IMR-90 (cell line): ENCODE results near the gene TENM4. TPM values are rescaled to one million over a fixed set of nuclear protein-coding genes. Genes with fewer than 3 reads are reported as not detected.

Experiments
- ATAC-seq: fragments of 200-7000 bp; cut with Tn5 transposase; 2 replicates; pipeline ENCODE4 v1.9.1; 2020; ENCODE audit warnings: low read depth, mild to moderate bottlenecking, moderate library complexity
- BruUV-seq: library from RNA; stranded (reverse); fragments of 400-500 nt; replicated peaks from 2 replicates; lab custom pipeline; 2021; lab: Mats Ljungman, UMichigan
- CTCF ChIA-PET: fragments of 300-600 bp; formaldehyde crosslinking; extraction: SDS; loops from one replicate; lab custom pipeline; 2021; ENCODE audit warnings: antibody characterized with exemption; lab: Yijun Ruan, JAX
- POLR2A ChIA-PET: fragments of 300-600 bp; sonication (Branson Sonifier 250); formaldehyde crosslinking; loops from one replicate; lab custom pipeline; 2022; ENCODE audit warnings: antibody characterized with exemption; ENCODE audit not compliant: unreplicated experiment; lab: Charles Lee
- DNase-seq: peaks from one replicate; pipeline ENCODE4 v3.0.0; 2013
- H2AFZ ChIP-seq: replicated peaks from 2 replicates; pipeline ENCODE3; 2013; ENCODE audit warnings: low read length, mild to moderate bottlenecking; ENCODE audit not compliant: poor library complexity
- H2AK5ac ChIP-seq: 2 replicates; pipeline ENCODE4 v1.6.1; 2013; ENCODE audit warnings: low read depth, low read length, inconsistent platforms
- H2AK9ac ChIP-seq: replicated peaks from 2 replicates; pipeline ENCODE3; 2013; ENCODE audit warnings: mild to moderate bottlenecking, low read depth, low read length, moderate library complexity; ENCODE audit not compliant: poor library complexity
- H2BK120ac ChIP-seq: 2 replicates; pipeline ENCODE4 v1.6.1; 2013; ENCODE audit warnings: low read depth, low read length, inconsistent platforms
- H2BK15ac ChIP-seq: 3 replicates; pipeline ENCODE4 v1.6.1; 2013; ENCODE audit warnings: low read depth, low read length, inconsistent platforms
- H2BK20ac ChIP-seq: 2 replicates; pipeline ENCODE4 v1.6.1; 2013; ENCODE audit warnings: low read depth, mild to moderate bottlenecking, inconsistent platforms, low read length, moderate library complexity
- H2BK5ac ChIP-seq: 2 replicates; pipeline ENCODE4 v1.6.1; 2013; ENCODE audit warnings: mild to moderate bottlenecking, low read depth, low read length, inconsistent platforms; ENCODE audit not compliant: poor library complexity, severe bottlenecking
- H3K14ac ChIP-seq: replicated peaks from 2 replicates; pipeline ENCODE4 v1.6.1; 2013; ENCODE audit warnings: low read depth, low read length, inconsistent platforms
- H3K18ac ChIP-seq: 2 replicates; pipeline ENCODE4 v1.6.1; 2013; ENCODE audit warnings: low read depth, low read length, control low read depth
- H3K23ac ChIP-seq: 2 replicates; pipeline ENCODE4 v1.6.1; 2013; ENCODE audit warnings: low read depth, low read length, inconsistent platforms
- H3K27ac ChIP-seq: 2 replicates; pipeline ENCODE4 v1.5.1; 2013; ENCODE audit warnings: mild to moderate bottlenecking, control low read depth, low read length; ENCODE audit not compliant: insufficient read depth
- H3K27me3 ChIP-seq: 2 replicates; pipeline ENCODE4 v1.6.1; 2013; ENCODE audit warnings: low read length; ENCODE audit not compliant: control insufficient read depth, insufficient read depth
- H3K36me3 ChIP-seq: 2 replicates; pipeline ENCODE4 v1.6.1; 2013; ENCODE audit warnings: low read length, mixed read lengths; ENCODE audit not compliant: control insufficient read depth, insufficient read depth
- H3K4ac ChIP-seq: 2 replicates; pipeline ENCODE4 v1.6.1; 2013; ENCODE audit warnings: low read depth, low read length, inconsistent platforms
- H3K4me1 ChIP-seq: 2 replicates; pipeline ENCODE4 v1.6.1; 2013; ENCODE audit warnings: low read length, mixed read lengths; ENCODE audit not compliant: control insufficient read depth, insufficient read depth
- H3K4me2 ChIP-seq: 2 replicates; pipeline ENCODE4 v1.6.1; 2013; ENCODE audit warnings: low read depth, mild to moderate bottlenecking, control low read depth, low read length, moderate library complexity
- H3K4me3 ChIP-seq: 2 replicates; pipeline ENCODE4 v1.5.1; 2013; ENCODE audit warnings: low read depth, mild to moderate bottlenecking, control low read depth, low read length, moderate library complexity; ENCODE audit not compliant: insufficient read depth
- H3K56ac ChIP-seq: 2 replicates; pipeline ENCODE4 v1.6.1; 2013; ENCODE audit warnings: low read length, inconsistent platforms; ENCODE audit not compliant: insufficient read depth; ENCODE audit errors: extremely low read depth
- H3K79me1 ChIP-seq, 2 experiments: 2 replicates each; pipeline ENCODE4 v1.6.1; 2013; ENCODE audit warnings: low read length in 2 of 2, inconsistent platforms in 1 of 2, low read depth in 1 of 2
- H3K9ac ChIP-seq: 2 replicates; pipeline ENCODE4 v1.6.1; 2013; ENCODE audit warnings: low read depth, low read length, control low read depth
- H3K9me1 ChIP-seq: 2 replicates; pipeline ENCODE4 v1.6.1; 2013; ENCODE audit warnings: low read length, inconsistent platforms; ENCODE audit not compliant: insufficient read depth
- H3K9me3 ChIP-seq: 2 replicates; pipeline ENCODE4 v1.6.1; 2013; ENCODE audit warnings: low read length; ENCODE audit not compliant: control insufficient read depth, insufficient read depth
- H4K20me1 ChIP-seq: 2 replicates; pipeline ENCODE4 v1.6.1; 2013; ENCODE audit warnings: low read length, inconsistent platforms; ENCODE audit not compliant: insufficient read depth
- H4K5ac ChIP-seq: 2 replicates; pipeline ENCODE4 v1.6.1; 2013; ENCODE audit warnings: mild to moderate bottlenecking, low read depth, low read length, control low read depth
- H4K8ac ChIP-seq, 2 experiments: 2 replicates each; pipeline ENCODE4 v1.6.1; 2013; ENCODE audit warnings: low read depth in 2 of 2, low read length in 2 of 2, control low read depth in 1 of 2, inconsistent platforms in 1 of 2
- H4K91ac ChIP-seq: 2 replicates; pipeline ENCODE4 v1.6.1; 2013; ENCODE audit warnings: low read depth, low read length, inconsistent platforms; ENCODE audit not compliant: insufficient read depth
- CEBPB ChIP-seq: IDR thresholded peaks from 2 replicates; pipeline ENCODE4 v1.6.1; 2012; ENCODE audit warnings: low read depth, low read length, improper control_type of control experiment
- CHD1 ChIP-seq: IDR thresholded peaks from 2 replicates; pipeline ENCODE4 v1.6.1; 2012; ENCODE audit warnings: low read depth, low read length, improper control_type of control experiment
- ELK1 ChIP-seq: fragments of 150-350 bp; IDR thresholded peaks from 2 replicates; pipeline ENCODE4 v1.6.1; 2016; ENCODE audit warnings: low read depth, mild to moderate bottlenecking, low read length, moderate library complexity, borderline replicate concordance
- MAFK ChIP-seq: IDR thresholded peaks from 2 replicates; pipeline ENCODE4 v1.6.1; 2012; ENCODE audit warnings: low read depth, low read length, improper control_type of control experiment
- POLR2A ChIP-seq: IDR thresholded peaks from 2 replicates; pipeline ENCODE4 v1.6.1; 2012; ENCODE audit warnings: mild to moderate bottlenecking, low read depth, low read length
- RAD21 ChIP-seq: IDR thresholded peaks from 2 replicates; pipeline ENCODE4 v1.6.1; 2012; ENCODE audit warnings: low read length, improper control_type of control experiment
- RCOR1 ChIP-seq: IDR thresholded peaks from 2 replicates; pipeline ENCODE4 v1.6.1; 2012; ENCODE audit warnings: mild to moderate bottlenecking, low read length, improper control_type of control experiment; ENCODE audit not compliant: insufficient replicate concordance
- SMC3 ChIP-seq: fragments of 150-350 bp; IDR thresholded peaks from 2 replicates; pipeline ENCODE4 v1.6.1; 2016; ENCODE audit warnings: low read depth, mild to moderate bottlenecking, antibody characterized with exemption, low read length, moderate library complexity
- WGBS, 2 experiments: methylation state at CpG; one replicate each; pipeline versions ENCODE4 v1.1.5 to v1.1.7; 2013; ENCODE audit warnings: missing lambda C conversion rate in 2 of 2; ENCODE audit not compliant: insufficient read length in 1 of 2; ENCODE audit errors: extremely low coverage in 2 of 2; 5-methylcytosine and 5-hydroxymethylcytosine counted together
- dilution Hi-C: fragments of 300-500 bp; cut with HindIII; formaldehyde crosslinking; loops from one replicate; pipeline ENCODE4 v1.14.3; 2018; ENCODE audit warnings: low sequenced_read_pairs; ENCODE audit not compliant: unreplicated experiment
- in situ Hi-C: fragments of 300-500 bp; cut with MboI; formaldehyde crosslinking; loops from 3 replicates; pipeline ENCODE4 v1.14.3; 2019; ENCODE audit warnings: low sequenced_read_pairs, inconsistent platforms, mixed read lengths
- intact Hi-C: fragments of 100-400 bp; cut with micrococcal nuclease; formaldehyde crosslinking; loops from 2 replicates; pipeline ENCODE4 v1.10.0; 2022
- polyA plus RNA-seq, 3 experiments: library from polyadenylated mRNA; depleted of rRNA; stranded (reverse); fragments of >200 nt; gene quantifications; 2 replicates each; pipeline ENCODE4 v1.2.3, GENCODE V29; 2012; ENCODE audit warnings: low replicate concordance in 1 of 3
- total RNA-seq: library from RNA; depleted of rRNA; stranded (reverse); fragments of >200 nt; gene quantifications from 2 replicates; pipeline ENCODE4 v1.2.3, GENCODE V29; 2012

The TENM4 gene
- total and polyA plus RNA-seq, 2 of the 4 experiments (the other 2 are of a cell fraction) = 7.4 to 9.0 TPM

- Histone ChIP-seq H4K91ac (no peak overlapping the region), H3K18ac (no peak overlapping the region), H3K9ac (no peak overlapping the region), H3K79me1 (no peaks in the 10 kb centered on the region), H2BK20ac (no peak overlapping the region), H4K20me1 (no peaks in the 10 kb centered on the region), H4K8ac (no peak overlapping the region), H2AK9ac (no peak overlapping the region), H2AK5ac (no peak overlapping the region), H3K9me3 (no peaks in the 10 kb centered on the region), H2BK15ac (no peak overlapping the region), H2BK5ac (no peak overlapping the region), H3K9me1 (no peaks in the 10 kb centered on the region), H3K4ac (no peak overlapping the region), H3K56ac (no peak overlapping the region), H3K27ac (no peak overlapping the region), H3K36me3 (no peaks in the 10 kb centered on the region), H3K4me1 (no peaks in the 10 kb centered on the region), H3K4me2 (no peak overlapping the region), H3K23ac (no peak overlapping the region), H2BK120ac (no peak overlapping the region), H4K5ac (no peak overlapping the region), H2AFZ (no peak overlapping the region), H3K27me3 (no peaks in the 10 kb centered on the region), H3K4me3 (no peak overlapping the region), H3K14ac (no peak overlapping the region)
- intact Hi-C loops (no loop called here), in situ Hi-C loops (no loop called here), dilution Hi-C loops (no loop called here)
- DNase-seq (no peak), ATAC-seq (no peak)
- CTCF ChIA-PET = no interaction called here
- TF ChIP-seq SMC3 = no peak
- no peak for TF ChIP-seq RCOR1
- no peak for TF ChIP-seq RAD21
- TF ChIP-seq ELK1 = no peak
- no peak for TF ChIP-seq CEBPB
- TF ChIP-seq POLR2A = no peak
- TF ChIP-seq CHD1 = no peak
- TF ChIP-seq MAFK = no peak
- POLR2A ChIA-PET = no interaction called here
- BruUV-seq = no TSS peak
- no CpG with 5 or more reads among the region's 3 CpGs for WGBS, 2 experiments
Observed at GRCh38 chr11:78967811-78968210, 473.0 kb downstream of the TENM4 start.
